HEK293 (cell line): Measurements from ENCODE around the gene ATP7A.
A peak's percentile ranks its signal among the peaks of the same experiment; 100 is the strongest.

Source experiments
- CTCF ChIA-PET: fragments of 350-600 bp; formaldehyde crosslinking; extraction: SDS; loops from one replicate; lab custom pipeline; 2021; ENCODE audit warnings: antibody characterized with exemption; lab: Yijun Ruan, JAX
- POLR2A ChIA-PET: fragments of 300-600 bp; formaldehyde crosslinking; extraction: SDS; loops from one replicate; lab custom pipeline; 2020; ENCODE audit warnings: antibody characterized with exemption, inconsistent platforms; lab: Yijun Ruan, JAX
- H3K27ac ChIP-seq: fragments of 200-500 bp; sonication (Bioruptor generic); 2 replicates; pipeline ENCODE4 v1.5.1; 2014; ENCODE audit warnings: low read depth, low read length, control low read depth, inconsistent platforms; ENCODE audit errors: extremely low read depth
- H3K36me3 ChIP-seq, 2 experiments: fragments of 200-500 bp in 1 of 2; sonication (Bioruptor generic) in 1 of 2; 1 replicate in 1 of 2; 2 replicates in 1 of 2; pipeline ENCODE4 v1.5.1; 2014 to 2017; ENCODE audit warnings: inconsistent platforms in 2 of 2, low read length in 2 of 2; ENCODE audit not compliant: control insufficient read depth in 2 of 2, insufficient read depth in 1 of 2
- H3K4me1 ChIP-seq: fragments of 200-500 bp; sonication (Bioruptor generic); 2 replicates; pipeline ENCODE4 v1.5.1; 2014; ENCODE audit warnings: mild to moderate bottlenecking, low read length, inconsistent platforms; ENCODE audit not compliant: control insufficient read depth, insufficient read depth
- H3K4me3 ChIP-seq: 2 replicates; pipeline ENCODE4 v1.5.1; 2011; ENCODE audit warnings: low read depth, mild to moderate bottlenecking, control low read depth, low read length, moderate library complexity
- H3K9me3 ChIP-seq: fragments of 200-500 bp; sonication (Bioruptor generic); 2 replicates; pipeline ENCODE4 v1.5.1; 2014; ENCODE audit warnings: low read depth, low read length, inconsistent platforms; ENCODE audit not compliant: control insufficient read depth, insufficient read depth
- ATF2 ChIP-seq: fragments of 450-650 bp; formaldehyde crosslinking; IDR thresholded peaks from 2 replicates; pipeline ENCODE4 v1.5.1; 2016; ENCODE audit warnings: missing biosample characterization, missing genetic modification characterization, low read depth
- EGR2 ChIP-seq: fragments of 450-650 bp; formaldehyde crosslinking; IDR thresholded peaks from 2 replicates; pipeline ENCODE4 v1.5.1; 2016; ENCODE audit warnings: low read depth, missing biosample characterization, missing genetic modification characterization
- KLF10 ChIP-seq: fragments of 450-650 bp; IDR thresholded peaks from 2 replicates; pipeline ENCODE4 v1.5.1; 2018; ENCODE audit warnings: missing biosample characterization, mild to moderate bottlenecking, missing genetic modification characterization
- SP3 ChIP-seq: fragments of 450-650 bp; formaldehyde crosslinking; IDR thresholded peaks from 2 replicates; pipeline ENCODE4 v1.5.1; 2016; ENCODE audit warnings: missing biosample characterization, missing genetic modification characterization
- TCF7L2 ChIP-seq: IDR thresholded peaks from 2 replicates; pipeline ENCODE4 v1.6.1; 2011; ENCODE audit warnings: low read depth, mild to moderate bottlenecking, inconsistent platforms, low read length, moderate library complexity, borderline replicate concordance
- TRIM28 ChIP-seq: IDR thresholded peaks from 2 replicates; pipeline ENCODE4 v1.6.1; 2011; ENCODE audit warnings: low read length, control low read depth, borderline replicate concordance
- TSHZ1 ChIP-seq: fragments of 450-650 bp; formaldehyde crosslinking; IDR thresholded peaks from 2 replicates; pipeline ENCODE4 v1.5.1; 2016; ENCODE audit warnings: missing biosample characterization, missing genetic modification characterization, borderline replicate concordance
- ZBTB1 ChIP-seq: fragments of 450-650 bp; formaldehyde crosslinking; IDR thresholded peaks from 2 replicates; pipeline ENCODE4 v1.5.1; 2016; ENCODE audit warnings: missing biosample characterization, missing genetic modification characterization
- ZBTB44 ChIP-seq: fragments of 450-650 bp; IDR thresholded peaks from 2 replicates; pipeline ENCODE4 v1.5.1; 2018; ENCODE audit warnings: missing biosample characterization, mild to moderate bottlenecking, missing genetic modification characterization
- ZBTB48 ChIP-seq: fragments of 450-650 bp; formaldehyde crosslinking; IDR thresholded peaks from 2 replicates; pipeline ENCODE4 v1.5.1; 2016; ENCODE audit warnings: missing biosample characterization, missing genetic modification characterization
- ZNF157 ChIP-seq: fragments of 450-650 bp; formaldehyde crosslinking; IDR thresholded peaks from 2 replicates; pipeline ENCODE4 v1.5.1; 2016; ENCODE audit warnings: missing biosample characterization, missing genetic modification characterization
- ZNF211 ChIP-seq: fragments of 450-650 bp; formaldehyde crosslinking; IDR thresholded peaks from 2 replicates; pipeline ENCODE4 v1.5.1; 2016; ENCODE audit warnings: low read depth, missing biosample characterization, missing genetic modification characterization
- ZNF24 ChIP-seq: fragments of 450-650 bp; formaldehyde crosslinking; IDR thresholded peaks from 2 replicates; pipeline ENCODE4 v1.5.1; 2016; ENCODE audit warnings: missing biosample characterization, missing genetic modification characterization
- ZNF248 ChIP-seq: fragments of 450-650 bp; formaldehyde crosslinking; IDR thresholded peaks from 2 replicates; pipeline ENCODE4 v1.5.1; 2017; ENCODE audit warnings: missing biosample characterization, missing genetic modification characterization
- ZNF391 ChIP-seq: fragments of 450-650 bp; formaldehyde crosslinking; IDR thresholded peaks from 2 replicates; pipeline ENCODE4 v1.5.1; 2016; ENCODE audit warnings: low read depth, missing biosample characterization, missing genetic modification characterization, borderline replicate concordance
- ZNF560 ChIP-seq: fragments of 450-650 bp; formaldehyde crosslinking; IDR thresholded peaks from 2 replicates; pipeline ENCODE4 v1.5.1; 2017; ENCODE audit warnings: missing biosample characterization, missing genetic modification characterization, borderline replicate concordance
- ZNF629 ChIP-seq: fragments of 450-650 bp; formaldehyde crosslinking; IDR thresholded peaks from 2 replicates; pipeline ENCODE4 v1.5.1; 2017; ENCODE audit warnings: missing biosample characterization, missing genetic modification characterization
- ZNF660 ChIP-seq: fragments of 450-650 bp; IDR thresholded peaks from 2 replicates; pipeline ENCODE4 v1.5.1; 2018; ENCODE audit warnings: missing biosample characterization, mild to moderate bottlenecking, missing genetic modification characterization
- ZNF692 ChIP-seq: fragments of 450-650 bp; formaldehyde crosslinking; IDR thresholded peaks from 2 replicates; pipeline ENCODE4 v1.5.1; 2016; ENCODE audit warnings: missing biosample characterization, missing genetic modification characterization
- ZNF768 ChIP-seq: fragments of 450-650 bp; formaldehyde crosslinking; IDR thresholded peaks from 2 replicates; pipeline ENCODE4 v1.5.1; 2018; ENCODE audit warnings: missing biosample characterization, mild to moderate bottlenecking, missing genetic modification characterization
- ZNF777 ChIP-seq: fragments of 450-650 bp; formaldehyde crosslinking; IDR thresholded peaks from 2 replicates; pipeline ENCODE4 v1.5.1; 2017; ENCODE audit warnings: missing biosample characterization, missing genetic modification characterization, borderline replicate concordance
- ZNF830 ChIP-seq: fragments of 450-650 bp; IDR thresholded peaks from 2 replicates; pipeline ENCODE4 v1.5.0; 2018; ENCODE audit warnings: missing biosample characterization, missing genetic modification characterization, low read depth, mild to moderate bottlenecking, moderate library complexity
- TF ChIP-seq, protein P1 (sequence below): fragments of 450-650 bp; formaldehyde crosslinking; IDR thresholded peaks from 2 replicates; pipeline ENCODE4 v1.5.1; 2017; ENCODE audit warnings: missing biosample characterization, missing genetic modification characterization
- TF ChIP-seq, protein P2 (sequence below): fragments of 450-650 bp; formaldehyde crosslinking; optimal IDR thresholded peaks from 2 replicates; pipeline ENCODE3; 2016; ENCODE audit warnings: missing biosample characterization, mild to moderate bottlenecking, missing genetic modification characterization
- TF ChIP-seq, protein P3 (sequence below): fragments of 450-650 bp; formaldehyde crosslinking; IDR thresholded peaks from 2 replicates; pipeline ENCODE4 v1.5.1; 2016; ENCODE audit warnings: missing biosample characterization, missing genetic modification characterization

The ATP7A gene

GRCh38 chrX:77899081-77899828, 11.2 kb upstream of the ATP7A start, which contains the start of gene COX7B:
TSS of gene COX7B (plus strand) at chrX:77899468. CDS start at chrX:77899554, 86 bp downstream.
- H3K36me3 ChIP-seq = peaks cover 10 to 24% of the 10 kb centered on the region in 2 experiments; a peak in 2 of 3 replicates
- H3K27ac ChIP-seq = peak within 1 kb of the TSS; percentile 75
- H3K4me3 ChIP-seq = peak within 1 kb of the TSS; percentile 47
- H3K9me3 ChIP-seq = no peaks in the 10 kb centered on the region
- POLR2A ChIA-PET = interaction anchor here (1.3 to 3.4 kb wide), 5 partner anchors 8 to 240 kb away, joined by 4 to 43 read pairs (median 5); partner anchors contain the start of genes ATP7A, ATRX, PGK1 and TAF9B
- CTCF ChIA-PET = interaction anchor here (0.6 to 2.7 kb wide), 11 partner anchors 8 to 1453 kb away, joined by 3 to 12 read pairs (median 3); partner anchors contain the start of gene ATP7A
- no peaks in the 10 kb centered on the region for H3K4me1 ChIP-seq
- TF ChIP-seq TCF7L2 (no peak), SP3 (tag by site-specific recombination) (peak; percentile 57), ATF2 (tag by site-specific recombination) (peak; percentile 92), ZNF248 (no peak), ZNF768 (tag by site-specific recombination) (no peak), ZBTB44 (no peak), ZNF211 (tag by site-specific recombination) (no peak), ZNF157 (no peak), ZNF391 (no peak), ZBTB1 (no peak), ZNF830 (tag by site-specific recombination) (no peak), ZNF24 (tag by site-specific recombination) (no peak), ZNF660 (tag by site-specific recombination) (no peak; the same call in 1 of the 2 replicates), KLF10 (tag by site-specific recombination) (no peak), ZBTB48 (tag by site-specific recombination) (no peak), ZNF692 (no peak), ZNF560 (tag by site-specific recombination) (no peak), TRIM28 (no peak), TSHZ1 (tag by site-specific recombination) (no peak), EGR2 (no peak), ZNF629 (tag by site-specific recombination) (peak; percentile 77), ZNF777 (tag by site-specific recombination) (no peak)
- TF ChIP-seq, protein P1, sequence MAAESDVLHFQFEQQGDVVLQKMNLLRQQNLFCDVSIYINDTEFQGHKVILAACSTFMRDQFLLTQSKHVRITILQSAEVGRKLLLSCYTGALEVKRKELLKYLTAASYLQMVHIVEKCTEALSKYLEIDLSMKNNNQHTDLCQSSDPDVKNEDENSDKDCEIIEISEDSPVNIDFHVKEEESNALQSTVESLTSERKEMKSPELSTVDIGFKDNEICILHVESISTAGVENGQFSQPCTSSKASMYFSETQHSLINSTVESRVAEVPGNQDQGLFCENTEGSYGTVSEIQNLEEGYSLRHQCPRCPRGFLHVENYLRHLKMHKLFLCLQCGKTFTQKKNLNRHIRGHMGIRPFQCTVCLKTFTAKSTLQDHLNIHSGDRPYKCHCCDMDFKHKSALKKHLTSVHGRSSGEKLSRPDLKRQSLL = no peak
- TF ChIP-seq, protein P2, sequence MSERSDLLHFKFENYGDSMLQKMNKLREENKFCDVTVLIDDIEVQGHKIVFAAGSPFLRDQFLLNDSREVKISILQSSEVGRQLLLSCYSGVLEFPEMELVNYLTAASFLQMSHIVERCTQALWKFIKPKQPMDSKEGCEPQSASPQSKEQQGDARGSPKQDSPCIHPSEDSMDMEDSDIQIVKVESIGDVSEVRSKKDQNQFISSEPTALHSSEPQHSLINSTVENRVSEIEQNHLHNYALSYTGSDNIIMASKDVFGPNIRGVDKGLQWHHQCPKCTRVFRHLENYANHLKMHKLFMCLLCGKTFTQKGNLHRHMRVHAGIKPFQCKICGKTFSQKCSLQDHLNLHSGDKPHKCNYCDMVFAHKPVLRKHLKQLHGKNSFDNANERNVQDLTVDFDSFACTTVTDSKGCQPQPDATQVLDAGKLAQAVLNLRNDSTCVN (tag by site-specific recombination) = no peak
- TF ChIP-seq, protein P3, sequence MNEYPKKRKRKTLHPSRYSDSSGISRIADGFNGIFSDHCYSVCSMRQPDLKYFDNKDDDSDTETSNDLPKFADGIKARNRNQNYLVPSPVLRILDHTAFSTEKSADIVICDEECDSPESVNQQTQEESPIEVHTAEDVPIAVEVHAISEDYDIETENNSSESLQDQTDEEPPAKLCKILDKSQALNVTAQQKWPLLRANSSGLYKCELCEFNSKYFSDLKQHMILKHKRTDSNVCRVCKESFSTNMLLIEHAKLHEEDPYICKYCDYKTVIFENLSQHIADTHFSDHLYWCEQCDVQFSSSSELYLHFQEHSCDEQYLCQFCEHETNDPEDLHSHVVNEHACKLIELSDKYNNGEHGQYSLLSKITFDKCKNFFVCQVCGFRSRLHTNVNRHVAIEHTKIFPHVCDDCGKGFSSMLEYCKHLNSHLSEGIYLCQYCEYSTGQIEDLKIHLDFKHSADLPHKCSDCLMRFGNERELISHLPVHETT = 0 out of 2 replicates have a peak, but pooled peaks have one; percentile 23
